Activated CD8-positive, alpha-beta memory T cell treated with anti-CD3 and anti-CD28 coated beads, Interleukin-2, amount 10 ng/mL, durations not matched to agents 7 days and 5 days (primary cell): ENCODE measurements around the gene PHF21A. TPM values are rescaled to one million over a fixed set of nuclear protein-coding genes. Genes with fewer than 3 reads are reported as not detected.
A peak's percentile ranks its signal among the peaks of the same experiment; 100 is the strongest.

Experiments
- ATAC-seq: fragments of 150-1000 bp; cut with Tn5 transposase; one replicate; pipeline ENCODE4 v1.10.0; 2021; ENCODE audit warnings: moderate library complexity
- CTCF ChIA-PET: fragments of 350-600 bp; sonication (Branson Sonifier 250); formaldehyde crosslinking; loops from one replicate; lab custom pipeline; 2021; ENCODE audit warnings: antibody characterized with exemption; lab: Charles Lee
- DNase-seq: peaks from one replicate; pipeline ENCODE4 v3.0.0-alpha.2; 2020
- H3K27ac Mint-ChIP-seq: one replicate; pipeline ENCODE4 v1.8.0; 2021; ENCODE audit warnings: mild to moderate bottlenecking, mixed read lengths
- H3K27me3 Mint-ChIP-seq: one replicate; pipeline ENCODE4 v1.8.0; 2021; ENCODE audit warnings: mixed read lengths
- H3K36me3 Mint-ChIP-seq: one replicate; pipeline ENCODE4 v1.8.0; 2021; ENCODE audit warnings: mild to moderate bottlenecking, mixed read lengths
- H3K4me1 Mint-ChIP-seq: one replicate; pipeline ENCODE4 v1.8.0; 2021; ENCODE audit warnings: mixed read lengths
- H3K4me3 Mint-ChIP-seq: one replicate; pipeline ENCODE4 v1.8.0; 2021; ENCODE audit warnings: mild to moderate bottlenecking, moderate library complexity, mixed read lengths
- H3K9me3 Mint-ChIP-seq: one replicate; pipeline ENCODE4 v1.8.0; 2022; ENCODE audit warnings: low read depth, mixed read lengths
- total RNA-seq, 2 experiments: library from RNA; stranded (reverse); gene quantifications; one replicate each; pipeline ENCODE4 v1.2.3, GENCODE V29; 2021

The PHF21A gene
- total RNA-seq, 2 experiments from 2014 or later: 34.6 to 39.7 TPM

GRCh38 chr11:46133119-46133518 lies 11.9 kb upstream of the PHF21A start:
- DNase-seq: no peak
- Mint-ChIP-seq H3K27ac (no peak overlapping the region), H3K9me3 (no peaks in the 10 kb centered on the region), H3K27me3 (peaks cover 14% of the 10 kb centered on the region), H3K4me3 (no peak overlapping the region), H3K36me3 (no peaks in the 10 kb centered on the region), H3K4me1 (no peaks in the 10 kb centered on the region)
- no peak for ATAC-seq
- CTCF ChIA-PET: no interaction called here

DNA sequence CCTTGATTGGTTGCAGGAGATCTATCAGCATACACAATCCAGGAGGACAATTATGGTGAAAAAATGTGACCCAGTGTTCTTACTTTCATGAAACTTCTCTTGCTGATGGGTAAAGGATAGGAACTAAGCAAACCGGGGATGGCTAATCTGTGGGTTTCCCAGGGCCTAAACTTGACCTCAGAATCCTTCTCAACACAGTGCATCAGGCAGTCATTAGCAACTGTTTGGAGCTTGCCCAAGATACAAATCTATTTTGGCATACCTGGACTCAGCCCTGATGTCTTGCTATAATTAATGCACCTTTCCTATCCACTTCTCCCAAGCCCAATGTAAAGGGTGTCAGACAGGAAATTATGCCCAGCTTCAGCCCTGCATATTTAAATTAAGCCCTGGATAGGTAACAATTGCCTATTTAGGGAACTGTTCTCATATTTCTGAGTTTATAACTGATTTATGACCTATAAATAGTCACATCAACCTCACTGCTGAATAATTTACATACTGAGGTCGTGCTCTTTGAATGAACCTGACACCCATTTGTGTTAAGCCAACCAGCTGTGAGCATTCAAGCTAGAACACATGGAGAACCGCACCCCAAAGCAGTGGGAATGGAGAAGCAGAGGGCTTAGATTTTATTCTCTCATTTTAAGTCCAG lies 9.2 kb upstream of the PHF21A start:
- Mint-ChIP-seq H3K27me3 (peaks cover 5% of the 10 kb centered on the region), H3K9me3 (no peaks in the 10 kb centered on the region), H3K27ac (no peak overlapping the region), H3K4me1 (peaks cover 14% of the 10 kb centered on the region), H3K36me3 (no peaks in the 10 kb centered on the region), H3K4me3 (no peak overlapping the region)
- CTCF ChIA-PET: interaction anchor here (0.6 to 1.6 kb wide), 2 partner anchors 112 to 288 kb away, joined by 3 read pairs; no protein-coding TSS in a partner anchor
- DNase-seq: no peak
- no peak for ATAC-seq

DNA sequence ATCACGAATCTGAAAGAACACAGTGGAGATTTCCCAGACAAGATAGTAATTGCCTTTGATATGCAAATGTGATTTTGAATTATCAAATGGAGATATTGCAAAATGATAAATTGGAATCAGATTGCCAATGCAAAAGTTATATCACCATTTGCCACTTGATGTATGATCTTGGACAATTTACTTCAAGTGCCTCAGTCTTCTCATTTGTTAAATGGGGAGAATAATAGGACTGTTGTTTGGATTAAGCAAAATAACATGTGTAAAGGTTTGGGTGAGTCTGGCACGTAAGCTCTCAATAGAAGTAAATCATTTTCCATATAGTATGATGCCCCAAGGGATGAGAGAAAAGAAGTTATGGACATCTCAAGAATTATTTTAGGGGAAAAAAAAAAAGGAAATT lies 7.9 kb upstream of the PHF21A start:
- no peaks in the 10 kb centered on the region for H3K9me3 Mint-ChIP-seq
- H3K27ac Mint-ChIP-seq: no peak overlapping the region
- no peak for DNase-seq
- no peak overlapping the region for H3K4me3 Mint-ChIP-seq
- no peaks in the 10 kb centered on the region for H3K36me3 Mint-ChIP-seq
- peaks cover 2% of the 10 kb centered on the region for H3K27me3 Mint-ChIP-seq
- ATAC-seq: no peak
- CTCF ChIA-PET: interaction anchor here (1.5 to 1.6 kb wide), 3 partner anchors 27 to 164 kb away, joined by 3 read pairs; no protein-coding TSS in a partner anchor
- peaks cover 14% of the 10 kb centered on the region for H3K4me1 Mint-ChIP-seq

DNA sequence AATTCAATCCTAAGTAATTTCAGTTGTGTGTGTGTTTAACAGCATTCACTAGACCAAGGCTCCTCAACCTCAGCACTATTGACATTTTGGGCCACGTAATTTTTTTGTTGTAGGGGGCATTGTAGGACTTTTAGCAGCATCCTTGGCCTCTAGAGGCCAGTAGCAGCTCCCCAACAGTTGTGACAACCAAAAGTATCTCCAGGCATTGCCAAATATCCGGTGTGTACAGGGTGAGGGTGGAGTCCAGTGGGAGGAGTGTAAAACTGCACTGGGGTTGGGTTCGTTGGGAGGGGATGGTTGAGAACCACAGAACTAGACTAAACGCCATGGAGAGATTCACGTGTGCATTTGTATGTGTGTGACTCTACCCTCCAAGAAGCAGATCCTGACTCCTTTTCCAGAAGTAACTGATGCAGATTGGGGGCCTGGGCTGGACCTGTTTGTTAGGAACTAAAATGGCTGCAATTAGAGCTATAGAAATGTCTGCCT lies 5.9 kb upstream of the PHF21A start:
- Mint-ChIP-seq H3K9me3 (no peaks in the 10 kb centered on the region), H3K4me1 (peaks cover 23% of the 10 kb centered on the region), H3K4me3 (no peak overlapping the region), H3K27ac (peak overlapping the region; percentile 52), H3K36me3 (no peaks in the 10 kb centered on the region), H3K27me3 (no peaks in the 10 kb centered on the region)
- DNase-seq (peak; percentile 85), ATAC-seq (peak; percentile 100)
- CTCF ChIA-PET: interaction anchor here (0.6 to 1.7 kb wide), 13 partner anchors 9 to 356 kb away, joined by 3 to 5 read pairs (median 3); no protein-coding TSS in a partner anchor

DNA sequence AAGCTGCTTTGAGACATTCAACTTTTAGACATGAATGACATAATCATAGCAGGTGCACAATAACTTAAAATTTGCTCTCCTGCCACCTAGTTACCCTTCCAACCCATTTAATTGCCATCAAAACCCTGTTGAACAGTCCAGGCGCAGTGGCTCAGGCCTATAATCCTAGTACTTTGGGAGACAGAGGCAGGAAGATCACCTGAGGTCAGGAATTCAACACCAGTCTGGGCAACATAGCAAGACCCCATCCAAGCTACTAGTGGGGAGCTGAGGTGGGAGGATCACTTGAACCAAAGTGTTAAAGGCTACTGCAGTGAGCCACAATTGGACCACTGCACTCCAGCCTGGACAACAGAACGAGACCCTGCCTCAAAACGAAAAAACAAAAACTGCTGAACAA lies 4.0 kb upstream of the PHF21A start:
- Mint-ChIP-seq H3K36me3 (no peaks in the 10 kb centered on the region), H3K4me1 (peaks cover 23% of the 10 kb centered on the region), H3K27ac (no peak overlapping the region), H3K4me3 (no peak overlapping the region), H3K9me3 (no peaks in the 10 kb centered on the region), H3K27me3 (no peaks in the 10 kb centered on the region)
- DNase-seq (no peak), ATAC-seq (no peak)
- CTCF ChIA-PET: interaction anchor here (1.2 to 1.8 kb wide), 3 partner anchors 118 to 188 kb away, joined by 3 to 5 read pairs (median 4); no protein-coding TSS in a partner anchor

DNA sequence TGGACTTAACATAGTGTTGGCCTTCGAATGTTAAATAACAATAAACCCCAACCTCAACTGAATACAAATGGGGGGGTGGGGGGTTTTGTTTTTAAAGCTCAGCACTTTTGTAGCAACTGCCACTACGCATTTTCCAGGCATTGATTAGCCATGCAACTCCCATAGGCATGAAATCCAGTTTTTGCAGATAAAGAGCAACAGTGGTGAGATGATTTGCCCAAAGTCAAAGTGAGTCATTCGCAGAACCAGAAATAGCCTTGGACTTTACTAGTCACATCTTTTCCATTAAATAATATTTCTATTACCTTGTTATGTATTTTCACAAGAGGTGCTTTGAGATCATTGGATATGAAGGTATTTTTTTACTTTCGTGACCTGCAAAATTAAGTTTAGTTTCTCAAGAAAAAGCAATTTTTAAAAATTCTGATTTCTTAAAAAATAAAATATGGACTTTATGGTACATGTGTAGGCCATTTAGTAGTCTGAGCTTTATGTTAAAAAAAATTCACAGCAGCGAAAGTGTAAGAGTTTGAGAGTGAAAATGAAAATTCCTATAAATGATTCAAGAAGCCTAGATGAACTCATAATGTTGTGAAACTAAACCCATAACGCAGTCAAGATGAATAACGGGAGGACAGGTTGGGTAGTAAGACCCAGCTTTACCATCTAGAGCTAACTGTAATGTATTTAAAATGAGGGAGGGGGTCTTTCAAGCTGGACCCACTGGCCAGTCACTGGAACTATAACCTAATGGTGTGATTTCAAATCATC lies 1.9 kb upstream of the PHF21A start:
- Mint-ChIP-seq H3K9me3 (no peaks in the 10 kb centered on the region), H3K4me1 (peaks cover 36% of the 10 kb centered on the region), H3K27me3 (no peaks in the 10 kb centered on the region), H3K36me3 (peaks cover 4% of the 10 kb centered on the region), H3K27ac (no peak overlapping the region), H3K4me3 (peak overlapping the region; percentile 81)
- ATAC-seq (no peak), DNase-seq (no peak)
- CTCF ChIA-PET: interaction anchor here (0.6 to 1.3 kb wide), 3 partner anchors 11 to 787 kb away, joined by 3 to 4 read pairs (median 3); no protein-coding TSS in a partner anchor

GRCh38 chr11:46121724-46122477 lies 647 bp upstream of the PHF21A start:
- ATAC-seq: peak; percentile 62
- CTCF ChIA-PET: no interaction called here
- H3K36me3 Mint-ChIP-seq: peaks cover 5% of the 10 kb centered on the region
- no peaks in the 10 kb centered on the region for H3K9me3 Mint-ChIP-seq
- H3K27me3 Mint-ChIP-seq: no peaks in the 10 kb centered on the region
- peak overlapping the region; percentile 93 for H3K27ac Mint-ChIP-seq
- peak overlapping the region; percentile 81 for H3K4me3 Mint-ChIP-seq
- DNase-seq: peak; percentile 83
- peaks cover 39% of the 10 kb centered on the region for H3K4me1 Mint-ChIP-seq

- H3K36me3 Mint-ChIP-seq: peaks cover 7% of the 10 kb centered on the region
- H3K4me3 Mint-ChIP-seq: peak overlapping the region; percentile 89
- H3K27me3 Mint-ChIP-seq: no peaks in the 10 kb centered on the region
- CTCF ChIA-PET: interaction anchor here (1.0 kb wide), 1 partner anchor 119 kb away, joined by 3 read pairs; no protein-coding TSS in a partner anchor
- H3K4me1 Mint-ChIP-seq: peaks cover 41% of the 10 kb centered on the region
- DNase-seq (no peak), ATAC-seq (peak; percentile 17)
- H3K27ac Mint-ChIP-seq: peak overlapping the region; percentile 93
- H3K9me3 Mint-ChIP-seq: no peaks in the 10 kb centered on the region
Measured at GRCh38 chr11:46120346-46121300, 631 bp downstream of the PHF21A start.

DNA sequence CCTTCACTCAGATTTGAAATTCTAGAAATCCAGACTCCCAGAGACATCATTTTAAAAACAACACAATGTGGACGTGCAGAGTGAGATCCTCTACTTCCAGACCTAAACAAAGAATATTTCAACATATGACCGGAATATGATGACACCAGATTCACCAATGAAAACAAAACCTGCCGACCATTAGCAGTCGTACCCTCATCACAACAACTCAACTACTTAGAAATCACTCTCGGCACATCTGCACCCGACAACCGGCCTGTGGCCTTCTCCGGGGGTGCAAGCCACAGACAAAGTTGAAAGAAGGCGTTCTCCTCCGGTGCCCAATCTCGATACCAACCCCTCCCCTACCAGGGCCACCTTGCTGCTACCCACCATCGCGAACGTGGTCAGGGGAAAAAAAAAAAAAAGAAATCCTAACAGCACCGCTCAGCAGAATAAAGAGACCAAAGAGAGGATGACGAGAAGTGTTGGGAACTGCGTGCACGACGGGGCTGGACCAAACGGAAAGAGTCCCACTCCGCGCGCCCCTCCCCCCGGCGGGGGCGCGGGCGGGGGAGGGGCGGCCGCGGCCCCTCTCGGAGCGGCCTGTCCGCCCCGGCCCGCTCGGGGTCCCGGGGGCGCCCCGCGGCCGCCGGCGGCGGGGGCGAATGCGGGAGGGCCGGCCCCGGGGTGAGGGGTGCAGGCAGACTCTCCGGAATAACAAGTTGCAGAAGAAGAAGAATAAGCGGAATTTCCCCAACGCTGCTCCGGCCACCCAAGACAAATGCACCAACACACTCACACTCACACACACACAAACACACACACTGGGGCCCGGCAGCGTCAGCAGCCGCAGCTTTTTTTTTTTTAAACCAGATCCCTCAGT lies 1.7 kb downstream of the PHF21A start:
- ATAC-seq: peak; percentile 14
- peak; percentile 77 for DNase-seq
- Mint-ChIP-seq H3K4me1 (peaks cover 49% of the 10 kb centered on the region), H3K4me3 (peak overlapping the region; percentile 89), H3K36me3 (peaks cover 7% of the 10 kb centered on the region), H3K9me3 (no peaks in the 10 kb centered on the region), H3K27me3 (no peaks in the 10 kb centered on the region), H3K27ac (peak overlapping the region; percentile 93)
- CTCF ChIA-PET: interaction anchor here (0.7 to 1.1 kb wide), 2 partner anchors 15 to 233 kb away, joined by 4 to 5 read pairs; no protein-coding TSS in a partner anchor

- H3K4me1 Mint-ChIP-seq: peaks cover 55% of the 10 kb centered on the region
- no peak for ATAC-seq
- H3K9me3 Mint-ChIP-seq: no peaks in the 10 kb centered on the region
- CTCF ChIA-PET: interaction anchor here (0.7 to 1.1 kb wide), 2 partner anchors 14 to 234 kb away, joined by 4 to 5 read pairs; no protein-coding TSS in a partner anchor
- DNase-seq: no peak
- peaks cover 10% of the 10 kb centered on the region for H3K36me3 Mint-ChIP-seq
- peak overlapping the region; percentile 93 for H3K27ac Mint-ChIP-seq
- H3K27me3 Mint-ChIP-seq: no peaks in the 10 kb centered on the region
- peak overlapping the region; percentile 89 for H3K4me3 Mint-ChIP-seq
Measured at GRCh38 chr11:46118702-46119351, 2.4 kb downstream of the PHF21A start.

GRCh38 chr11:46117842-46118241 lies 3.4 kb downstream of the PHF21A start:
- ATAC-seq: no peak
- Mint-ChIP-seq H3K4me1 (peaks cover 54% of the 10 kb centered on the region), H3K4me3 (peak overlapping the region; percentile 89), H3K9me3 (no peaks in the 10 kb centered on the region), H3K27ac (peak overlapping the region; percentile 93), H3K27me3 (no peaks in the 10 kb centered on the region), H3K36me3 (peaks cover 12% of the 10 kb centered on the region)
- DNase-seq: no peak
- CTCF ChIA-PET: interaction anchor here (1.2 to 1.7 kb wide), 6 partner anchors 10 to 153 kb away, joined by 3 to 6 read pairs (median 4); no protein-coding TSS in a partner anchor
